ENCODE measurements around the gene PRKN. TPM values are rescaled to one million over a fixed set of nuclear protein-coding genes. Genes with fewer than 3 reads are reported as not detected.

PRKN gene
- total and polyA plus RNA-seq, 2 experiments from 2014 or later, result 1.2 to 2.3 TPM

GRCh38 chr6:161683400-161683799, 1044.2 kb downstream of the PRKN start:
- H3K9me2 ChIP-seq (ENCODE audit: insufficient read depth), result no peaks in the 10 kb centered on the region
- H3K4me3 ChIP-seq, result no peak overlapping the region
- H3K9me3 ChIP-seq (ENCODE audit: low read depth), result no peaks in the 10 kb centered on the region
- no peaks in the 10 kb centered on the region for H3K27me3 ChIP-seq (replicated peaks; ENCODE audit: insufficient read depth)
- in situ Hi-C loops (cut with MboI), result no loop called here
- H3K4me1 ChIP-seq (ENCODE audit: insufficient read depth), result no peaks in the 10 kb centered on the region
- no peaks in the 10 kb centered on the region for H3F3A ChIP-seq (ENCODE audit: insufficient read depth)
- H3K27ac ChIP-seq, result no peak overlapping the region
- no peak overlapping the region for H3K9ac ChIP-seq
- no peaks in the 10 kb centered on the region for H3K36me3 ChIP-seq (ENCODE audit: low read depth)
- no peaks in the 10 kb centered on the region for H4K20me1 ChIP-seq (ENCODE audit: insufficient read depth)
- no peak overlapping the region for H2AFZ ChIP-seq
- H3K79me2 ChIP-seq (ENCODE audit: insufficient read depth), result no peaks in the 10 kb centered on the region
- DNase-seq, result no peak
- WGBS, 2 experiments (ENCODE audit: low coverage in 1 of 2, low lambda C conversion rate in 2 of 2, missing lambda C conversion rate in 2 of 2), result 65 to 71% methylated on average over 5 of the region's 5 CpGs
- no peak overlapping the region for H3K4me2 ChIP-seq (ENCODE audit: unreplicated experiment)
- TF ChIP-seq EZH2phosphoT487 (IDR thresholded peaks at IDR 0.05; ENCODE audit: insufficient read depth, low read depth) (no peak), EZH2 (IDR thresholded peaks at IDR 0.05; ENCODE audit: insufficient read depth, poor library complexity, severe bottlenecking) (no peak)

- Histone ChIP-seq H3K9me3 (ENCODE audit: low read depth) (no peaks in the 10 kb centered on the region), H3K4me1 (ENCODE audit: insufficient read depth) (no peaks in the 10 kb centered on the region), H3K27me3 (replicated peaks; ENCODE audit: insufficient read depth) (no peaks in the 10 kb centered on the region), H3K79me2 (ENCODE audit: insufficient read depth) (no peaks in the 10 kb centered on the region), H3K27ac (no peak overlapping the region), H3K9me2 (ENCODE audit: insufficient read depth) (no peaks in the 10 kb centered on the region), H2AFZ (no peak overlapping the region), H3F3A (ENCODE audit: insufficient read depth) (no peaks in the 10 kb centered on the region), H3K36me3 (ENCODE audit: low read depth) (no peaks in the 10 kb centered on the region), H3K4me2 (ENCODE audit: unreplicated experiment) (no peak overlapping the region), H3K4me3 (no peak overlapping the region), H3K9ac (no peak overlapping the region), H4K20me1 (ENCODE audit: insufficient read depth) (no peaks in the 10 kb centered on the region)
- WGBS, 2 experiments (ENCODE audit: low coverage in 1 of 2, low lambda C conversion rate in 2 of 2, missing lambda C conversion rate in 2 of 2), result 68 to 77% methylated on average over 9 of the region's 9 CpGs
- no peak for DNase-seq
- no peak for TF ChIP-seq EZH2phosphoT487 (IDR thresholded peaks at IDR 0.05; ENCODE audit: insufficient read depth, low read depth)
- no peak for TF ChIP-seq EZH2 (IDR thresholded peaks at IDR 0.05; ENCODE audit: insufficient read depth, poor library complexity, severe bottlenecking)
- in situ Hi-C loops (cut with MboI), result no loop called here
Measured at GRCh38 chr6:161682982-161683381, 1044.6 kb downstream of the PRKN start.

- H4K20me1 ChIP-seq (ENCODE audit: insufficient read depth), result no peaks in the 10 kb centered on the region
- no peaks in the 10 kb centered on the region for H3K4me1 ChIP-seq (ENCODE audit: insufficient read depth)
- H3K79me2 ChIP-seq (ENCODE audit: insufficient read depth), result no peaks in the 10 kb centered on the region
- no peaks in the 10 kb centered on the region for H3K27me3 ChIP-seq (replicated peaks; ENCODE audit: insufficient read depth)
- H3K9me3 ChIP-seq (ENCODE audit: low read depth), result no peaks in the 10 kb centered on the region
- WGBS, 2 experiments (ENCODE audit: low coverage in 1 of 2, low lambda C conversion rate in 2 of 2, missing lambda C conversion rate in 2 of 2), result 73 to 79% methylated on average over 13 of the region's 13 CpGs
- H3K9me2 ChIP-seq (ENCODE audit: insufficient read depth), result no peaks in the 10 kb centered on the region
- no peak overlapping the region for H3K4me3 ChIP-seq
- H3K27ac ChIP-seq, result no peak overlapping the region
- in situ Hi-C loops (cut with MboI), result no loop called here
- no peak overlapping the region for H3K9ac ChIP-seq
- H3K36me3 ChIP-seq (ENCODE audit: low read depth), result no peaks in the 10 kb centered on the region
- no peak for TF ChIP-seq EZH2 (IDR thresholded peaks at IDR 0.05; ENCODE audit: insufficient read depth, poor library complexity, severe bottlenecking)
- no peak for TF ChIP-seq EZH2phosphoT487 (IDR thresholded peaks at IDR 0.05; ENCODE audit: insufficient read depth, low read depth)
- DNase-seq, result no peak
- no peak overlapping the region for H2AFZ ChIP-seq
- H3K4me2 ChIP-seq (ENCODE audit: unreplicated experiment), result no peak overlapping the region
- no peaks in the 10 kb centered on the region for H3F3A ChIP-seq (ENCODE audit: insufficient read depth)
Measured at GRCh38 chr6:161679980-161680538, 1047.5 kb downstream of the PRKN start.

GRCh38 chr6:161677188-161677587, 1050.4 kb downstream of the PRKN start:
- Histone ChIP-seq H3F3A (ENCODE audit: insufficient read depth) (no peaks in the 10 kb centered on the region), H2AFZ (no peak overlapping the region), H3K4me2 (ENCODE audit: unreplicated experiment) (no peak overlapping the region), H3K36me3 (ENCODE audit: low read depth) (no peaks in the 10 kb centered on the region), H3K79me2 (ENCODE audit: insufficient read depth) (no peaks in the 10 kb centered on the region), H3K27me3 (replicated peaks; ENCODE audit: insufficient read depth) (no peaks in the 10 kb centered on the region), H3K4me3 (no peak overlapping the region), H3K9me3 (ENCODE audit: low read depth) (no peaks in the 10 kb centered on the region), H3K9ac (no peak overlapping the region), H3K9me2 (ENCODE audit: insufficient read depth) (no peaks in the 10 kb centered on the region), H3K4me1 (ENCODE audit: insufficient read depth) (no peaks in the 10 kb centered on the region), H3K27ac (no peak overlapping the region), H4K20me1 (ENCODE audit: insufficient read depth) (no peaks in the 10 kb centered on the region)
- no peak for TF ChIP-seq EZH2phosphoT487 (IDR thresholded peaks at IDR 0.05; ENCODE audit: insufficient read depth, low read depth)
- TF ChIP-seq EZH2 (IDR thresholded peaks at IDR 0.05; ENCODE audit: insufficient read depth, poor library complexity, severe bottlenecking), result no peak
- 78 to 81% methylated on average over 7 of the region's 7 CpGs for WGBS, 2 experiments (ENCODE audit: low coverage in 1 of 2, low lambda C conversion rate in 2 of 2, missing lambda C conversion rate in 2 of 2)
- in situ Hi-C loops (cut with MboI), result no loop called here
- no peak for DNase-seq

- Histone ChIP-seq H3K9me3 (ENCODE audit: low read depth) (no peaks in the 10 kb centered on the region), H3K4me2 (ENCODE audit: unreplicated experiment) (no peak overlapping the region), H3K36me3 (ENCODE audit: low read depth) (no peaks in the 10 kb centered on the region), H3K27me3 (replicated peaks; ENCODE audit: insufficient read depth) (no peaks in the 10 kb centered on the region), H3K4me1 (ENCODE audit: insufficient read depth) (no peaks in the 10 kb centered on the region), H3K4me3 (no peak overlapping the region), H3K27ac (no peak overlapping the region), H3K9ac (no peak overlapping the region), H4K20me1 (ENCODE audit: insufficient read depth) (no peaks in the 10 kb centered on the region), H3K9me2 (ENCODE audit: insufficient read depth) (no peaks in the 10 kb centered on the region), H3F3A (ENCODE audit: insufficient read depth) (no peaks in the 10 kb centered on the region), H3K79me2 (ENCODE audit: insufficient read depth) (no peaks in the 10 kb centered on the region), H2AFZ (no peak overlapping the region)
- in situ Hi-C loops (cut with MboI), result no loop called here
- no peak for TF ChIP-seq EZH2 (IDR thresholded peaks at IDR 0.05; ENCODE audit: insufficient read depth, poor library complexity, severe bottlenecking)
- no peak for TF ChIP-seq EZH2phosphoT487 (IDR thresholded peaks at IDR 0.05; ENCODE audit: insufficient read depth, low read depth)
- DNase-seq, result no peak
- 78 to 85% methylated on average over 3 of the region's 3 CpGs for WGBS, 2 experiments (ENCODE audit: low coverage in 1 of 2, low lambda C conversion rate in 2 of 2, missing lambda C conversion rate in 2 of 2)
Measured at GRCh38 chr6:161676586-161676985, 1051.0 kb downstream of the PRKN start.
